Ramos (cell line): ENCODE measurements around the gene MARCHF9.

Experiments
- in situ Hi-C: fragments of 300-500 bp; cut with MboI; formaldehyde crosslinking; loops from one replicate; pipeline ENCODE4 v1.14.3; 2022; ENCODE audit warnings: low sequenced_read_pairs; ENCODE audit not compliant: unreplicated experiment

MARCHF9 gene

DNA sequence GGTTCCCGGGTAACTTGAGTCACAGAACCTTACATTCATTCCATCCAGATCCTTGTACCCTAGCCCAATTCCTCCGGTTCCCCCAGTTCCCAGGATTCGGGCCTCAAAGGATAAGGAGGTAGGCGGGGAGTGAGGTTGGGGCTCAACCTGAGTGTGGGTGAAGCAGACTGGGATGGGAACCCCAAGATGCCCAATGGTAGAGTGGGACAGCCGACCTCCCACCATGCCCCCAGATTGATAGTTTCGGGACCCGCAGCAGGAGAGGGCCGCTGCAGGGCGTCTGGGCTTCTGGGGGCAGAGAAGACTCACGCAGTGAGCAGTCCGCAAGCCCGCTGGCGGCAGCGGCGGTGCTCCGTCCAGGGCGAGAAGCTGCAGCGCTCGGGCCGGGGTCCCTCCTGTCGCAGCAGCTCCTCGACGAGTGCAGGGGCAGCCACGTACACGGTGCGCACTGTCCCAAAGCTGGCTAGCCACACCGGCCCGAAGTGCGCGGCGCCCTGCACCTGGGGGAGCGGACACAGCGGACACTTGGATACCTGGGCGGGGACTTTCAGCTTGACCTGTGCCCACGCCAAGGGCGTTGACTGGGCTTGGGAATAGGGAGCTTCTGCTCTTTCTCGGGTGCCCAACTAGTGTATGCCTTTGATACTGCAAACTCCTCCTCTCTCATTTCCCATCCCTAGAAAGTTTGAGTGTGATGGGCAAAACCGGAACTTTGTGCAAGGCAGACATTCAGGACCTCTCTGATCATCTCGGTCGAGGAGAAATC lies 11.0 kb downstream of the MARCHF9 start:
- in situ Hi-C loops = loop anchor here (25.0 kb wide), 1 partner anchor 529 kb away; the partner anchor contains the start of gene SHMT2

- in situ Hi-C loops = loop anchor here (25.0 kb wide), 1 partner anchor 529 kb away; the partner anchor contains the start of gene SHMT2
Observed at GRCh38 chr12:57766464-57767304, 11.8 kb downstream of the MARCHF9 start, which contains the start of gene CYP27B1. CYP27B1 (minus strand) TSS chr12:57767078; CDS start chr12:57767041, 37 bp downstream.

GRCh38 chr12:57767305-57767698 lies 12.4 kb downstream of the MARCHF9 start:
- in situ Hi-C loops = loop anchor here (25.0 kb wide), 1 partner anchor 530 kb away; the partner anchor contains the start of gene SHMT2

GRCh38 chr12:57767876-57768275 lies 13.0 kb downstream of the MARCHF9 start:
- in situ Hi-C loops = loop anchor here (25.0 kb wide), 1 partner anchor 531 kb away; the partner anchor contains the start of gene SHMT2

DNA sequence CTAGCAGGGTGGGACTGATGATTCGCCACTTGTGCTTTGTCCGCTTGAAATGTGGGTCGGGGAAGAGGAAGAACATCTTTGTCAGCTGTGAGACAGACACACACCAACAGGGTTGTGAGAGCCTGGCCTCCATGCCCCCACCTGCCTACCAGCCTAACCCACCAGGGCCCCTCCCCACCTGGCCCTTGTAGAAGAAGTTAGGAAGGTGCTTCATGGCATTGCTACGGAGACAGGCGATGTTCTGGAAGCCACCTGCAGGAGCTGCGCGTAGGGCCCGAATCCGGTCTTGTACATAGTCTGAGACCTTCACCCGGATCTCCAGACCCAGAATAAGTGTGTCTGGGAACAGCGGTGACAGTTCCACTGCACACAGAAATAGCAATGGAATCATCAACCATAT lies 14.7 kb downstream of the MARCHF9 start:
- in situ Hi-C loops = loop anchor here (25.0 kb wide), 1 partner anchor 532 kb away; the partner anchor contains the start of gene SHMT2

GRCh38 chr12:57770734-57771133 lies 15.8 kb downstream of the MARCHF9 start:
- in situ Hi-C loops = loop anchor here (25.0 kb wide), 1 partner anchor 533 kb away; the partner anchor contains the start of gene SHMT2

GRCh38 chr12:57771236-57771872 lies 16.5 kb downstream of the MARCHF9 start:
- in situ Hi-C loops = loop anchor here (25.0 kb wide), 1 partner anchor 534 kb away; the partner anchor contains the start of gene SHMT2

- in situ Hi-C loops = loop anchor here (25.0 kb wide), 1 partner anchor 535 kb away; the partner anchor contains the start of gene SHMT2
Observed at GRCh38 chr12:57771873-57772428, 17.0 kb downstream of the MARCHF9 start, which contains the start of gene METTL1. METTL1 (minus strand) TSS chr12:57772105; CDS start chr12:57772083, 22 bp downstream.

GRCh38 chr12:57772429-57773322 lies 17.8 kb downstream of the MARCHF9 start, which contains the start of gene EEF1AKMT3:
EEF1AKMT3 (plus strand) TSS chr12:57772614; CDS start chr12:57772725, 111 bp downstream.
- in situ Hi-C loops = loop anchor here (25.0 kb wide), 1 partner anchor 535 kb away; the partner anchor contains the start of gene SHMT2

GRCh38 chr12:57774634-57775033 lies 19.7 kb downstream of the MARCHF9 start:
- in situ Hi-C loops = loop anchor here (25.0 kb wide), 1 partner anchor 537 kb away; the partner anchor contains the start of gene SHMT2

- in situ Hi-C loops = no loop called here
Observed at GRCh38 chr12:57775044-57775443, 20.1 kb downstream of the MARCHF9 start.

DNA sequence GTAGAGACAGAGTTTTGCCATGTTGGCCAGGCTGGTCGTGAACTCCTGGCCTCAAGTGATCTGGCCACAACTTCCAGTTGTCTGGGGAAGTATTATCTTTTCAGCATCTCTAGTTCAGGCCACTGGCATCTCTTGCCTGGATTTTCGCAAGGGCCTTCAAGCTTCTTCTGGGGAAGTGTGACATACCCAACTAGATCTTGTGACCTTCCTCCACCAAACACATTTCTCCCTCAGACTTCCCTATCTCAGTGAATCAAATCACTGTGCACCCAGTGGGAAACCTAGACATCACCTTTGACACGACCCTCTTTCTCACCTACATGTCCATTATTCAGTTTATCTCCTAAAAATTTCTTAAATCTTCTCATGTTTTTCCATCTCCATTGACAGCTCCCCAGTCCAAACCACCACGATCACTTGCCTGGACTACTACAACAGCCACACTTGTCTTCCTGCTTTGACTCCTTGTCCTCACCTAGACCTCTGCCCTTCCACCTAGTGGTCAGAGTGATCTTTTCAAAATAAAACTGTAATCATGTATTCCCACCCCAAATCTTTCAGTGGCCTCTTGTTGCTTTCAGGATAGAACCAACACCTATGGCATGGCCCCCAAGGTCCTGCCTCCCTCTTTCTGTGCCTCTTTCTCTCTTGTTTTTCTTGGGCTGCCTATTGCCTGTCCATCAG lies 20.8 kb downstream of the MARCHF9 start:
- in situ Hi-C loops = no loop called here

DNA sequence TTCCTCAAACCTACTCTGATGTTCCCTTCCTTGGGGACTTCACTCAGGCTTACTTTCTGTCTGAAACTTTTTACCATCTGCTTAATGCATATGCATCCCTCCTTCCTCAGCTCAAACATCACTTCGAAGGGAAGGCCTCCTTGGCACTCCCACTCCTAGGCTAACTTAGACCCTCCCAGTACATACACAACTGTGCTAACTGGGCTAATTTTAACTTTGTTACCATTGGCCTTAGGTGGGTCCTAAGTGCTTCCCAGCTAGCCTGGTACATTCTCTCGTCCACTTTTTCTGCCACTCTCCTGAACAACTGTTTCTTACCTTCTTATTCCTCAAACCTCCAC lies 21.3 kb downstream of the MARCHF9 start:
- in situ Hi-C loops = no loop called here

GRCh38 chr12:57777367-57777766 lies 22.5 kb downstream of the MARCHF9 start:
- in situ Hi-C loops = no loop called here

GRCh38 chr12:57777911-57778310 lies 23.0 kb downstream of the MARCHF9 start:
- in situ Hi-C loops = no loop called here

DNA sequence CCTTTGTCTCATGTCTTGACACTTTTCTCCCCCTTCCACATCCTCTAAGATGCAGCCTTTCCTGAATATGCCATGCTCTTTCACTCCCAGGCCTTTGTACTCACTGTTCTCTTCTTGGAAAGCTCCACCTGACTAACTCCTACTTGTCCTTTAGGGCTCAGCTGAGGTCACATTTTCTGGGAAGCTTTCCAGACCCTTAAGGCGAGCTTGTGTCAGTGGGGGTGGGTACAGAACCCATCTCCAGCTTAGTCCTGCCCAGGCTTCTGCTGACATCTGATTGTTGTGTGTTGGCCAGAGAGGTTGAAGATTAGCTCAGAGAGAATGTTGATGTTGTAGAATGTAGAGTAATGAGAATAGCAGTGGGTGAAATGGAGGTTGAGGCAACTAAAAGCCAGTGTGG lies 24.8 kb downstream of the MARCHF9 start:
- in situ Hi-C loops = no loop called here

DNA sequence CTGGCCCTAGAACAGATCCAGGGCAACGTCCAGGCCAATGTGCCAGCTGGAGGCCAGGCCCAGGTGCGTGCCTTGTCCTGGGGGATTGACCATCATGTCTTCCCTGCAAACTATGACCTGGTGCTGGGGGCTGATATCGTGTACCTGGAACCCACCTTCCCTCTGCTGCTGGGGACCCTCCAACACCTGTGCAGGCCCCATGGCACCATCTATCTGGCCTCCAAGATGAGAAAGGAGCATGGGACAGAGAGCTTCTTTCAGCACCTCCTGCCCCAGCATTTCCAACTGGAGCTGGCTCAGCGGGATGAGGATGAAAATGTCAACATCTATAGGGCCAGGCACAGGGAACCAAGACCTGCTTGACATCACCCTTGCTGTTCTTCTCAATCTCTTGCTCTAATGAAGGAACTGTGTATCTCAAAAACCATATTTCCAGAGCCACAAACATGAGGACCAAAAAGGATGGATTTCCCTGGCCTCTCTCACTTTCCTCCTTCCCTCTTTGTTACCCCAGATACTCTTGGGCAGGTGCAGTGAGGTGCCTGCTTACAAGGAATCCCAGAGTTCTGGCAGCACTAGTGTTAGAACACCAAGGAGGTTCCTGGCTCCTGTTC lies 25.5 kb downstream of the MARCHF9 start:
- in situ Hi-C loops = no loop called here

DNA sequence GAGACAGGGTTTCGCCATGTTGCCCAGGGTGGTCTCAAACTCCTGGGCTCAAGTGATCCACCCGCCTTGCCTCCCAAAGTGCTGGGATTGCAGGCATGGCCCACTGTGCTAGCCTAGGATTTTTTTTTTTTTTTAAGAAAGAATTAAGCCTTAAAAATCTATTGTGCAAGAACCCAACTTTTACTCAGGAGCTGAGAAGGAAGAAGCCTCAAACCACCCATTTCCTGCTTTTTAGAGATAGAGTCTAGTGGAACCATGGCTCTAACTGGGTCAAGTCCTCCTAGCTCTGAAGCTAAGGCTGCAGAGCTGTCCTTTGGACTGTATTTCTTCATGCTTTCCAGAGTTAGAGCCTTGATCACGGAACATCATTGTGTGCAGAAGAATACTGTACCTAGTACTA lies 26.3 kb downstream of the MARCHF9 start:
- in situ Hi-C loops = no loop called here
